GM12878 (cell line): Measurements from ENCODE around the gene PARP4.

ENCODE experiments used
- CHD4 ChIP-seq: fragments of 200-600 bp; sonication (generic); IDR thresholded peaks from 2 replicates; pipeline ENCODE4 v1.6.1; 2016; ENCODE audit warnings: mild to moderate bottlenecking
- POLR2A ChIP-seq: IDR thresholded peaks from 2 replicates; pipeline ENCODE4 v1.6.1; 2011; ENCODE audit warnings: low read depth, mild to moderate bottlenecking, low read length
- ZBTB33 ChIP-seq: fragments of 450-650 bp; IDR thresholded peaks from 2 replicates; pipeline ENCODE4 v1.6.1; 2017; ENCODE audit warnings: mild to moderate bottlenecking
- ZNF24 ChIP-seq: fragments of 450-650 bp; IDR thresholded peaks from 2 replicates; pipeline ENCODE4 v1.6.1; 2017; ENCODE audit warnings: antibody characterized with exemption, mild to moderate bottlenecking

- TF ChIP-seq POLR2A (no peak), ZBTB33 (no peak), ZNF24 (no peak), CHD4 (no peak)
Measured at GRCh38 chr13:24452044-24452443, 60.5 kb downstream of the PARP4 start.
